WI38 (cell line): ENCODE data around the gene AARS2.
"Not testable (repeated sequence)": the region's sequence is repeated elsewhere in the genome, so short reads cannot be mapped to it uniquely, and the experiment has no call there.

Experiments used
- H3K4me3 ChIP-seq: 2 replicates; pipeline ENCODE4 v1.5.1; 2011; ENCODE audit warnings: low read depth, mild to moderate bottlenecking, control low read depth, low read length
- CTCF ChIP-seq: IDR thresholded peaks from 2 replicates; pipeline ENCODE4 v1.5.1; 2012; ENCODE audit warnings: low read depth, mild to moderate bottlenecking, control low read depth, low read length

AARS2 gene

GRCh38 chr6:44349904-44350649 lies 36.9 kb upstream of the AARS2 start:
- TF ChIP-seq CTCF = no peak
- H3K4me3 ChIP-seq = no peak overlapping the region

GRCh38 chr6:44346818-44347217 lies 33.7 kb upstream of the AARS2 start:
- not testable (repeated sequence) for H3K4me3 ChIP-seq

DNA sequence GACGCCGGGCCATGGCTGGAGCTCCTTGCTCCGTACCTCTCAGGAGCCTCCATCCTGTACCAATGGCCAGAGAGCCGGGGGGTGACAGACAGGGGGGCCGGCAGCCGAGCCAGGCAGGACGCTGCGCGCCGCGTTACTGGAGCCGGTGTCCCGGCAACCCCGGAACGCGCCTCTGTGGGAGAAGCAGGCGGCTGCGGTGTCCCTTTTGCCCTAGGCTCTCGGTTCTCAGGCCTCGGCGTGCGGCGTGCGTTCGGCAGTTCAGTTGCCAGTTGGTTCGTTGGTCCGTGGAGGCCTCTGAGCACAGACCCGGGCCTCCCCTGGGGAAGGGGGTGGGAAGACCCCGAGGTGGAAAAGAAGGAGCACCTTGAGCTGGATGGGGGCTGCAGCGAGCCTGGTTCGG lies 29.3 kb upstream of the AARS2 start, which contains the start of gene SPATS1:
TSS of gene SPATS1 (plus strand) at position 162 of the 400 bp plus-strand sequence. CDS start 446 bp downstream, outside the sequence.
- no peak for TF ChIP-seq CTCF
- no peak within 1 kb of the TSS for H3K4me3 ChIP-seq

GRCh38 chr6:44342052-44342451 lies 28.9 kb upstream of the AARS2 start:
- no peak for TF ChIP-seq CTCF
- H3K4me3 ChIP-seq = no peak overlapping the region

GRCh38 chr6:44341095-44341890 lies 28.1 kb upstream of the AARS2 start:
- no peak for TF ChIP-seq CTCF

GRCh38 chr6:44339763-44340625 lies 26.8 kb upstream of the AARS2 start:
- H3K4me3 ChIP-seq = no peak overlapping the region
- TF ChIP-seq CTCF = no peak

More at GRCh38 chr6:44341095-44341890, 28.1 kb upstream of the AARS2 start:
- no peak overlapping the region for H3K4me3 ChIP-seq

DNA sequence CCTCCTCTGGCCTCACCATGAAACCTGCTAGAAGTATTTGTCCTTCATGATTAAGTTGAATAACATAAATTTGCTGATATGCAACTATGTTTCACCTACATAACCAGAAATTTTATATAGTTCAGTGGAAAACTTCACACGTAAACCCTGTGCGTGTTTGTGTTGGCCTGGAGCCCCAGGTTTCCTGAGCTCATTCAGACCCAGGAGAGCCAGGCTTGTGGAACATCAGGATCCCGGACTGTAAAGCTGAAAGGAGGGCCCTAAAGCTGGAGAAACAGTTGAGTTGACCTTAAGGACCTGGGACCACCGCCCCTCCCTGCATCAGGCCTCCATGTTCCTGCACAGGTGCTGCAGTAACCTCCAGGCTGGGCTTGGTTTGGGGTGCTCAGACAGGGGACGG lies 26.2 kb upstream of the AARS2 start:
- no peak for TF ChIP-seq CTCF
- H3K4me3 ChIP-seq = no peak overlapping the region
